Kidney glomerular epithelial cell (primary cell): Measurements from ENCODE around the gene NTM.

Experiments
- DNase-seq: peaks from one replicate; lab custom pipeline; 2025; lab: John Stamatoyannopoulos, UW

NTM gene

GRCh38 chr11:131373095-131373725 is 2.8 kb downstream of the NTM start:
- no peak for DNase-seq

- DNase-seq = no peak
Measured at GRCh38 chr11:131373756-131374155, 3.3 kb downstream of the NTM start.

GRCh38 chr11:131375421-131375820 is 5.0 kb downstream of the NTM start:
- DNase-seq = no peak

- DNase-seq = no peak
Measured at GRCh38 chr11:131375915-131376314, 5.5 kb downstream of the NTM start.

GRCh38 chr11:131378931-131379330 is 8.5 kb downstream of the NTM start:
- DNase-seq = no peak

- no peak for DNase-seq
Measured at GRCh38 chr11:131385763-131386390, 15.5 kb downstream of the NTM start.

GRCh38 chr11:131386408-131386807 is 16.0 kb downstream of the NTM start:
- DNase-seq = no peak

GRCh38 chr11:131388030-131388429 is 17.6 kb downstream of the NTM start:
- no peak for DNase-seq

- no peak for DNase-seq
Measured at GRCh38 chr11:131389582-131389981, 19.2 kb downstream of the NTM start.

GRCh38 chr11:131391176-131391575 is 20.8 kb downstream of the NTM start:
- DNase-seq = no peak

GRCh38 chr11:131392528-131393255 is 22.3 kb downstream of the NTM start:
- no peak for DNase-seq

GRCh38 chr11:131393691-131394090 is 23.3 kb downstream of the NTM start:
- no peak for DNase-seq

- no peak for DNase-seq
Measured at GRCh38 chr11:131397675-131398074, 27.3 kb downstream of the NTM start.

- no peak for DNase-seq
Measured at GRCh38 chr11:131402040-131402439, 31.6 kb downstream of the NTM start.

- no peak for DNase-seq
Measured at GRCh38 chr11:131404010-131404409, 33.6 kb downstream of the NTM start.

- DNase-seq = peak; percentile 9
Measured at GRCh38 chr11:131408025-131408640, 37.7 kb downstream of the NTM start.

- DNase-seq = no peak
Measured at GRCh38 chr11:131409345-131409744, 38.9 kb downstream of the NTM start.

GRCh38 chr11:131411636-131412035 is 41.2 kb downstream of the NTM start:
- DNase-seq = no peak

GRCh38 chr11:131412061-131412460 is 41.6 kb downstream of the NTM start:
- DNase-seq = no peak

GRCh38 chr11:131413217-131413616 is 42.8 kb downstream of the NTM start:
- no peak for DNase-seq

GRCh38 chr11:131418189-131418588 is 47.8 kb downstream of the NTM start:
- no peak for DNase-seq

GRCh38 chr11:131421066-131421855 is 50.8 kb downstream of the NTM start:
- no peak for DNase-seq
